Measurements from ENCODE around the gene PFDN4. TPM values are rescaled to one million over a fixed set of nuclear protein-coding genes. Genes with fewer than 3 reads are reported as not detected.

The PFDN4 gene, protein sequence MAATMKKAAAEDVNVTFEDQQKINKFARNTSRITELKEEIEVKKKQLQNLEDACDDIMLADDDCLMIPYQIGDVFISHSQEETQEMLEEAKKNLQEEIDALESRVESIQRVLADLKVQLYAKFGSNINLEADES
- 41.5 to 62.2 TPM (median 49.2 TPM) in 5 replicates for total RNA-seq (2022; extraction: Qiagen RNA extraction; ENCODE audit: low read depth)

GRCh38 chr20:54207743-54208547 lies at the start of gene PFDN4:
TSS of gene PFDN4 (plus strand) at chr20:54208087. CDS start at chr20:54208101, 14 bp downstream.

GRCh38 chr20:54173653-54174456 lies 34.0 kb upstream of the PFDN4 start, which contains the start of gene CYP24A1:
TSS of gene CYP24A1 (minus strand) at chr20:54173986. CDS start at chr20:54173579, 407 bp downstream.

Other genes starting within 250 kb of the PFDN4 start
- gene BCAS1, start 137.5 kb upstream of the PFDN4 start, total RNA-seq (2022; extraction: Qiagen RNA extraction; ENCODE audit: low read depth), result 0.37 to 0.50 TPM (median 0.39 TPM) in 5 replicates
- gene CYP24A1, start 34.1 kb upstream of the PFDN4 start, total RNA-seq (2022; extraction: Qiagen RNA extraction; ENCODE audit: low read depth), result 85.5 to 193 TPM (median 162 TPM) in 5 replicates